Measurements from ENCODE around the gene MIDN.

GRCh38 chr19:1272423-1273262 lies 24.3 kb downstream of the MIDN start:
- no peak for TF ChIP-seq POLR2AphosphoS5 (IDR thresholded peaks at IDR 0.05; ENCODE audit: low read depth, low read length)
- no peak for TF ChIP-seq POLR2A (IDR thresholded peaks at IDR 0.05; ENCODE audit: low read depth, low read length)
- TF ChIP-seq POU2F2 (IDR thresholded peaks at IDR 0.05; ENCODE audit: low read depth, low read length): no peak
- no peak for TF ChIP-seq TAF1 (IDR thresholded peaks at IDR 0.05; ENCODE audit: low read depth, low read length)
- no peak for TF ChIP-seq SPI1 (IDR thresholded peaks at IDR 0.05; ENCODE audit: low read depth, low read length)
- TF ChIP-seq PAX5 (IDR thresholded peaks at IDR 0.05; ENCODE audit: insufficient read depth, low read length, severe bottlenecking): no peak

Measured in GM12891 (cell line).